Measurements from ENCODE around the gene TMEM175. TPM values are rescaled to one million over a fixed set of nuclear protein-coding genes. Genes with fewer than 3 reads are reported as not detected.

The TMEM175 gene
- total RNA-seq, 2 experiments from 2014 or later, result 12.5 to 33.1 TPM

GRCh38 chr4:909131-909571, 23.1 kb upstream of the TMEM175 start:
- Histone ChIP-seq H4K20me1 (ENCODE audit: insufficient read depth, low read length) (no peaks in the 10 kb centered on the region), H3K4me1 (ENCODE audit: insufficient read depth, low read length, poor library complexity, severe bottlenecking) (no peaks in the 10 kb centered on the region), H3K4me2 (ENCODE audit: low read length) (no peak overlapping the region), H3K79me2 (ENCODE audit: insufficient read depth, low read depth, low read length) (no peaks in the 10 kb centered on the region), H2AFZ (ENCODE audit: low read length) (no peak overlapping the region), H3K36me3 (ENCODE audit: insufficient read depth, low read length) (peaks cover 65% of the 10 kb centered on the region), H3K9me3 (ENCODE audit: low read length) (0 out of 2 replicates have a peak, but pooled peaks cover 4% of the 10 kb centered on the region), H3K27ac (ENCODE audit: low read depth, low read length, poor library complexity, severe bottlenecking) (no peak overlapping the region), H3K4me3 (ENCODE audit: low read depth, low read length, poor library complexity, severe bottlenecking) (no peak overlapping the region), H3K9me2 (ENCODE audit: insufficient read depth, low read length) (no peaks in the 10 kb centered on the region)
- TF ChIP-seq EZH2phosphoT487 (IDR thresholded peaks at IDR 0.05; ENCODE audit: borderline replicate concordance, low read depth, low read length), result no peak
- TF ChIP-seq, protein P1, sequence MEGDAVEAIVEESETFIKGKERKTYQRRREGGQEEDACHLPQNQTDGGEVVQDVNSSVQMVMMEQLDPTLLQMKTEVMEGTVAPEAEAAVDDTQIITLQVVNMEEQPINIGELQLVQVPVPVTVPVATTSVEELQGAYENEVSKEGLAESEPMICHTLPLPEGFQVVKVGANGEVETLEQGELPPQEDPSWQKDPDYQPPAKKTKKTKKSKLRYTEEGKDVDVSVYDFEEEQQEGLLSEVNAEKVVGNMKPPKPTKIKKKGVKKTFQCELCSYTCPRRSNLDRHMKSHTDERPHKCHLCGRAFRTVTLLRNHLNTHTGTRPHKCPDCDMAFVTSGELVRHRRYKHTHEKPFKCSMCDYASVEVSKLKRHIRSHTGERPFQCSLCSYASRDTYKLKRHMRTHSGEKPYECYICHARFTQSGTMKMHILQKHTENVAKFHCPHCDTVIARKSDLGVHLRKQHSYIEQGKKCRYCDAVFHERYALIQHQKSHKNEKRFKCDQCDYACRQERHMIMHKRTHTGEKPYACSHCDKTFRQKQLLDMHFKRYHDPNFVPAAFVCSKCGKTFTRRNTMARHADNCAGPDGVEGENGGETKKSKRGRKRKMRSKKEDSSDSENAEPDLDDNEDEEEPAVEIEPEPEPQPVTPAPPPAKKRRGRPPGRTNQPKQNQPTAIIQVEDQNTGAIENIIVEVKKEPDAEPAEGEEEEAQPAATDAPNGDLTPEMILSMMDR (conservative IDR thresholded peaks at IDR 0.05; ENCODE audit: low read length), result no peak
- no peak for DNase-seq (ENCODE audit: low spot score)
- no TSS peak for BruUV-seq (replicated peaks)
- intact Hi-C loops (cut with micrococcal nuclease; ENCODE audit: unreplicated experiment), result no loop called here
- POLR2A ChIA-PET, result no interaction called here
- CTCF ChIA-PET (ENCODE audit: unreplicated experiment), result interaction anchor here (0.6 kb wide), 1 partner anchor 66 kb away, joined by 3 read pairs; no protein-coding TSS in a partner anchor

DNA sequence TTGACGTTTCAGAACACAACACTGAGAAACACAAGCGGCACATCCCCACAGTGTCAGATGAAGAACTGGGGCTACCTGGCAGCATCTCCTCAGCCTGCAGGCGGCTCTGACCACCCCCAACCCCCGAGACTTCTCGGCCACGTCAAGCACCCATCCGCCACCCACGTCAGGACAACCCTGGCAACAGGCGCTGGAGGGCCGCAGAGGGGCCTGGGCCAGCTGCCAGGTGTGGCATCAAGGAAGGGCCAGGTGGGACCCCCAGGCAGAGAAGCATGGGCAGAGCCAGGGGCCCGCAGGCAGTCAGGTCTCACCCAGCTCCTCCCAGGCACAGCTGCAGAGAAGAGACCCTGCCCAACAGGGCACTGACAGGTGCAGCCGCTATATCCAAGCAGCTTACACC, 22.4 kb upstream of the TMEM175 start:
- H3K4me1 ChIP-seq (ENCODE audit: insufficient read depth, low read length, poor library complexity, severe bottlenecking), result peaks cover 1% of the 10 kb centered on the region
- no peak for TF ChIP-seq EZH2phosphoT487 (IDR thresholded peaks at IDR 0.05; ENCODE audit: borderline replicate concordance, low read depth, low read length)
- TF ChIP-seq, protein P1 (conservative IDR thresholded peaks at IDR 0.05; ENCODE audit: low read length), result no peak
- intact Hi-C loops (cut with micrococcal nuclease; ENCODE audit: unreplicated experiment), result no loop called here
- ChIA-PET CTCF (ENCODE audit: unreplicated experiment) (no interaction called here), POLR2A (no interaction called here)
- H4K20me1 ChIP-seq (ENCODE audit: insufficient read depth, low read length), result no peaks in the 10 kb centered on the region
- no peak overlapping the region for H3K27ac ChIP-seq (ENCODE audit: low read depth, low read length, poor library complexity, severe bottlenecking)
- H3K4me3 ChIP-seq (ENCODE audit: low read depth, low read length, poor library complexity, severe bottlenecking), result no peak overlapping the region
- peaks cover 3% of the 10 kb centered on the region for H3K79me2 ChIP-seq (ENCODE audit: insufficient read depth, low read depth, low read length)
- no peak for DNase-seq (ENCODE audit: low spot score)
- no peaks in the 10 kb centered on the region for H3K9me2 ChIP-seq (ENCODE audit: insufficient read depth, low read length)
- no peak overlapping the region for H3K4me2 ChIP-seq (ENCODE audit: low read length)
- H3K9me3 ChIP-seq (ENCODE audit: low read length), result 0 out of 2 replicates have a peak, but pooled peaks cover 4% of the 10 kb centered on the region
- H3K36me3 ChIP-seq (ENCODE audit: insufficient read depth, low read length), result peaks cover 61% of the 10 kb centered on the region
- no TSS peak for BruUV-seq (replicated peaks)
- no peak overlapping the region for H2AFZ ChIP-seq (ENCODE audit: low read length)

GRCh38 chr4:910366-911091, 21.7 kb upstream of the TMEM175 start:
- H3K27ac ChIP-seq (ENCODE audit: low read depth, low read length, poor library complexity, severe bottlenecking), result no peak overlapping the region
- H3K4me3 ChIP-seq (ENCODE audit: low read depth, low read length, poor library complexity, severe bottlenecking), result no peak overlapping the region
- no TSS peak for BruUV-seq (replicated peaks)
- DNase-seq (ENCODE audit: low spot score), result no peak
- intact Hi-C loops (cut with micrococcal nuclease; ENCODE audit: unreplicated experiment), result no loop called here
- H4K20me1 ChIP-seq (ENCODE audit: insufficient read depth, low read length), result no peaks in the 10 kb centered on the region
- no peak overlapping the region for H3K4me2 ChIP-seq (ENCODE audit: low read length)
- no peaks in the 10 kb centered on the region for H3K9me2 ChIP-seq (ENCODE audit: insufficient read depth, low read length)
- ChIA-PET CTCF (ENCODE audit: unreplicated experiment) (no interaction called here), POLR2A (interaction anchor here (0.6 kb wide), 1 partner anchor 124 kb away, joined by 3 read pairs; no protein-coding TSS in a partner anchor)
- TF ChIP-seq, protein P1 (conservative IDR thresholded peaks at IDR 0.05; ENCODE audit: low read length), result no peak
- TF ChIP-seq EZH2phosphoT487 (IDR thresholded peaks at IDR 0.05; ENCODE audit: borderline replicate concordance, low read depth, low read length), result no peak
- H3K9me3 ChIP-seq (ENCODE audit: low read length), result 0 out of 2 replicates have a peak, but pooled peaks cover 4% of the 10 kb centered on the region
- H3K36me3 ChIP-seq (ENCODE audit: insufficient read depth, low read length), result peaks cover 58% of the 10 kb centered on the region
- peaks cover 10% of the 10 kb centered on the region for H3K79me2 ChIP-seq (ENCODE audit: insufficient read depth, low read depth, low read length)
- no peak overlapping the region for H2AFZ ChIP-seq (ENCODE audit: low read length)
- H3K4me1 ChIP-seq (ENCODE audit: insufficient read depth, low read length, poor library complexity, severe bottlenecking), result peaks cover 9% of the 10 kb centered on the region

Measured in OCI-LY7 (cell line).